ENCODE measurements around the gene OXT. TPM values are rescaled to one million over a fixed set of nuclear protein-coding genes. Genes with fewer than 3 reads are reported as not detected.
"Not testable (repeated sequence)": the region's sequence is repeated elsewhere in the genome, so short reads cannot be mapped to it uniquely, and the experiment has no call there.

The OXT gene
- total RNA-seq, 1 donor from 2014 or later, result not detected

DNA sequence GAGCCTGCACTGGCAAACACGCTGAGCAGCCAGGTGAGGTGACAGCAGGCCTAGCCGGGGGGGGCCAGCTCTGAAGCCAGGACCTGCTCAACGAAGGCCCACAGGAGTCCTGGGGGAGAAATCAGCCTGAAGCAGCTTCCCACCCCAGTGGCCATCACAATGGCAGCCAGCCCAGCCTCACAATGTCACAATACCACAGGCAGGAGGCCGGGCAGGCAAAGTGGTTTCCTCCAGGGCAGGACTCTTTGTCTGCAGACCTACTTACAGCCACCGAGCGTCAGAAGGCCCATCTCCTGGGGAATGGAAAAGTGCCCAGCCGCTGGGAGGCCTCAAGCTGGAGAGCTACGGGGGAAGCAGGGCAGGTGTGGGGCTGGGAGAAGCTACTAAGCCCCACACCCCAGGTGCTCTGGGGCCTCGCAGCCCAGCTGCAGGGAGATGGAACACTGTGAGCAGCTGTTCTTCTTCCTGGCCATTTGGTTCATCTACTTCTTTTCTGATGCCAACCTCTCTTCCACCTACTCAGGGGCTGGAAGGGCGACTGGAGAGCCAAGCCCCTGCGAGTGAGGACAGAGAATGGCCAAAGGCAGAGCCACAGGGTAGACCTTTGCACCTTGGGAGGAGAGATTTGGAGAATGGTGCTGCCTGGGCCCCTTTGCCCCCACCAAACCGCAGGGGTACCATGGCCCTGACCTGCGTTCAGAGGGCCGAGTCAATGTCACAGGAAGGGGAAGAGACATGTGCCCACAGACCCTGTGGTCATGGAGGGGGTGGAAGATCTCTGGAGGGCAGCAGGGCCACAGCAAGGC lies 35.4 kb downstream of the OXT start:
- FAIRE-seq, result no peak
- DNase-seq (ENCODE audit: low spot score in 2 of 2), result no peak

DNA sequence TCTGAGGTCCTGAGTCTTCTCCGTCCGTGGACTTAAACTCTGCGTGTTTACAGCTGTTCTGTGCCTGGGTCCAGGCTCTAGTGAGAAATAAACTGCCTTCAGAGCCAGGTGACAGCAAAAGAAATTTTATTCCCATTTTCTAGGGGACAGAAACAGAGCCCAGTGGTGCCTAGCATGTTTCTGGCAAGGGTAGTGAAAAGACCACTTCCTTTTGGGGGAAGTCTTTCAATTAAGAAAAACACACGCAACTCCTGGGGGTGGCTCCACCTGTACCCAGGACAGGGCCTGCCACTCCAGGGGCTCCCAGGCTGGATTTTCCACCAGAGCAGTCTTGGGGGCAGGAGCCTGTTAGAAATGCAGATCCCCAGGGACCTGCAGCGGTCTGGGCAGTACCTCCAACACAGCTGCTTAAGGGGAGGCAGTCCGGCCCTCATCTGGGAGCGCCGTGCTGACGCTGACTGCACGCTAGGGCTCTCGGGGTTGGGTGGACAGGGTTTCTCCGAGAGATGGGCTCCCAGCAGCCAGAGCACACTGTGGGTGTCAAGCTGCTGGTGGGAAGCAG lies 36.1 kb downstream of the OXT start:
- DNase-seq (ENCODE audit: low spot score in 2 of 2), result no peak
- no peak for FAIRE-seq

DNA sequence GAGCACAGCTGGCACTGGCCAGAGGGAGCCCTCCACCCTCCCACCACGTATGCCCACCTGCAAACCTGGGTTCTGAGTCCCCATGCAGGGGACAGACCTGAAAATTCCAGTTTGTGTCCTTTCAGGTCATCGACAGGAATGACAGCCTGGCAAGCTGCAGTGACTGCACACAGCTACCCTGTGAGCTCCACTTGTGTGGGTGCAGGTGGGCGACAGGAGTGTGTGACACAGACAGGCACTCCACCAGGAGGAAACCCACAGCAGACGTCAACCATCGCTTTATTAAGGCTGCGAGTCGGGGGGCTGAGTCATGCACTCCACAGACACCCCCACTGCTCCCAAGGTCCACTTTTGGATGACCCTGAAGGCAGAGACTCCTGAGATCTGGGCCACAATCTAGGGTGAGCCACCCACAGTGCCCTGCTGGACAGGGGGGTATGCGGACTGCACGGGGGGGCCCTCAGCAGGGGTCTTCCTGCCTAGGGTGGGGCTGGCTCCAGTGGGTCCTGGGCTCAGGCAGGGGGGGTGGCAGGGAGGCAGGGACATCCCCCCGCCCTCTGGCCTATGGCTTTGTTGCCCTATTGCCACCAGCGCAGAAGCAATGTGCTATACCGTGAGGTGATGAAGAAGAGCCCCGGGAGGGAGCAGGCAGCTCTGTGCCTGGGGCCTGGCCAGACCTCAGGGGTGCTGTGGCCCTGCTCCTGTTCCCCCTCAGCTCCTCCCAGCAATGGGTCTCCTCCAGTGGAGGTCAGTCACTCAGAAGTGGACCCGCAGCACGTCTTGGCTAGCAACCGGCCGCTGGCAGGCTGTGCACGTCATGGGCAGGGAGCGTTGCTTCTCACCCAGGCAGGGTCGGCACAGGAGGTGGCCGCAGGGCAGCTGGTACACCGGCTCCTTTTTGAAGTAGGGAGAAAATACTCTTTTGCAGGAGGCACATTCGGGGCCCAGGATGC lies 38.2 kb downstream of the OXT start:
- DNase-seq (ENCODE audit: low spot score in 2 of 2) (no peak), FAIRE-seq (no peak)

DNA sequence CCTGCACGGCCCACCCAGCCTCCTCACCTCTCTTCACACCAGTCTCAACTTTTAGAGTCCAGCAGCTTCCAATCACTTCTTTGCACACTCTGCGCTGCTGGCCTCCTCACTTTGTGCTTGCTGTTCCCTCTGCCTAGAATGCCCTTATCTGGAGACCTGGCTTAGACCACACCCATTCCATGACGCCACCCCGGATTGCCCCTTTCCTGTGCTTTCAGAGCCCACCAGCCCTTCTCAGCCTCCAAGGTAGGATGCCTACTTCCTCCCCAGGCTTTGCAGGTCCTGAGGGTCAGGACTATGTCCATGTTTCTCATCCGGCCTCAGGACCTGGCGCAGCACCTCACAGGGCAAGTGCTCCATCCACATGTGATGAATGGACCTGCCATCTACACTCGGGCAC lies 40.1 kb downstream of the OXT start:
- DNase-seq (ENCODE audit: low spot score in 2 of 2) (no peak), FAIRE-seq (no peak)

DNA sequence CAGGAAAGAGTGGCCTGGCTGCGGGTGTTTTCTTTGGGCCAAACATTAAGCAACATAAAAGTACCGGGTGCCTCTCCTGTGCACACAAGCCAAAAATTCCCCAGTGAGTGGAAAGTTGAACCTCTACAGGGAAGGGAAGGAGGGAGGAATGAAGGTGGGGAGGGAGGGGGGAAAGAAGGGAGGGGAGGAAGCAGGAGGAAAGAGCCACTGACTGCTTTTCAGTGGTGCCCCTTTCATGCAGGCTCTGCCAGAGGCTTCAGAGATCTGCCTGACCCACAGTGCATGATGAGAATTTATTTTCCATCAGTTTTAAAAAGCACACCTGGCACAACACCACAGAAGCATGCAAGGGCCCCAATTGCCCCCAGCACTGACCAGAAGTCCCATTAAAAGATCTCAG lies 40.6 kb downstream of the OXT start:
- no peak for FAIRE-seq
- no peak for DNase-seq (ENCODE audit: low spot score in 2 of 2)

DNA sequence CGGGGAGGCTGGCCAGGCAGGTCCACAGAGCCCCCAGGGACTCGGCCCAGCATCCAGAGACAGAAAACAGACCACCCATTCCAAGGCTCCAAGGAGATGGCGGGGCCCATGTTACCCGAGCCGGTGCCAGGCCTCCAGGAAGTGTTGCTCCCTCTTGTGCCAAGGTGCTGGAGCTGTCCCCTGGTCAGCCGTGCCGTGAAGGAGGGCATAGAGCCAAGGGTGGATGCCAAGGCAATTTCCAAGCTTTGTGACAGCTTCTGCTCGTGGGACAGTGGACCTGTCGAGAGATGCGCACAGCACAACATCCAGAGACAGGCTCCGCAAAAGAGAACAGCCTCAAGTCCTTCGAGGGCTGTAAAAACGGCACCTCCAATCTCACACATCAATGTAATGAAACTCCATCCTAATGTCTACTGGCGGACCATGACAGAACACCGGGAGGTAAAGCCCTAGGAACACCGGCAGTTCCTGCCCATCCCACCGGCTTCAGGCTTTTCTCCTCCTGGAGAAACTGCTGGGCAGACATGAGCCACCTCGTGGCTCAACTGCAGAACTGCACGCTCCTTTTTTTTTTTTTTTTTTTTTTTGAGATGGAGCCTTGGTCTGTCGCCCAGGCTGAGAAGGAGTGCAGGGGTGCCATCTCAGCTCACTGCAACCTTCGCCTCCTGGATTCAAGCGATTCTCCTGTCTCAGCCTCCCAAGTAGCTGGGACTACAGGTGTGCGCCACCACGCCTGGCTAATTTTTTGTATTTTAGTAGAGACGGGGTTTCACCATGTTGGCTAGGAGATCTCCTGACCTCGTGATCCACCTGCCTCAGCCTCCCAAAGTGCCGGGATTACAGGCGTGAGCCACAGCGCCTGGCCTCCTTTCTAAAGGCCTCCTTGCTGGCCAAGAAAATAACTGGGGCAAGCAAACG lies 44.0 kb downstream of the OXT start:
- DNase-seq (ENCODE audit: low spot score in 2 of 2), result peak; percentile 58 to 82
- FAIRE-seq, result no peak

DNA sequence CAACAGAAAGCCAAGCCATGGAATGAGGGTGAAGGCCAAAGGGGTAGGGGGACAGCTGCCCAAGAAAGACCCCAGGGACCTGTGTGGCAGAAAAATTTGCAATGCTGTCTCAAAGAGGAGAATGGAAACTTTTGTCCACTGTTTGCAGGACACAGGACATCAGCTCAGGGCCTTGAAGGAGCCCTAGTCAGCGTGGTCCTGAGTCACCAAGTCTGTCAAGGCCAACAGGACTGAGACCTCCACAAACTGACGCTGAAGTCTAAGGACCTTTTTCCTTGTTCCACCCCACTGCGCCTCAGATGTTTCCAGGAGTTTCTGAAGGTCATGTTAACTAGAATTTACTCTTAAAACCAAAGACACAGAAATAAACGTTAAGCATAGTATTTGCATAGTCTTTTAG lies 44.9 kb downstream of the OXT start:
- FAIRE-seq (no peak), DNase-seq (ENCODE audit: low spot score in 2 of 2) (no peak)

DNA sequence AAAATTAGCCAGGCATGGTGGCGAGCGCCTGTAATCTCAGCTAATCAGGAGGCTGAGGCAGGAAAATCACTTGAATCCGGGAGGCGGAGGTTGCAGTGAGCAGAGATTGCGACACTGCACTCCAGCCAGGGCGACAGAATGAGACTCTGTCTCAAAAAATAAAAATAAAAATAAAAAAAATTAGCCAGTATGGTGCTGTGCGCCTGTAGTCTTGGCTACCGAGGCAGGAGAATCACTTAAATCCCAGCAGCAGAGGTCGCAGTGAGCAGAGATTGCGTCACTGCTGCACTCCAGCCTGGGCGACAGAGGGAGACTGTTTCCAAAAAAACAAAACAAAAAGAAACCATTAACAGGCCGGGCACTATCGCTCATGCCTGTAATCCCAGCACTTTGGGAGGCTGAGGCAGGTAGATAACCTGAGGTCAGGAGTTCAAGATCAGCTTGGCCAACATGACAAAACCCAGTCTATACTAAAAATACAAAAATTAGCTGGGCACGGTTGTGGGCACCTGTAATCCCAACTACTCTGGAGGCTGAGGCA lies 46.5 kb downstream of the OXT start:
- not testable (repeated sequence) for FAIRE-seq; DNase-seq (ENCODE audit: low spot score in 2 of 2)

DNA sequence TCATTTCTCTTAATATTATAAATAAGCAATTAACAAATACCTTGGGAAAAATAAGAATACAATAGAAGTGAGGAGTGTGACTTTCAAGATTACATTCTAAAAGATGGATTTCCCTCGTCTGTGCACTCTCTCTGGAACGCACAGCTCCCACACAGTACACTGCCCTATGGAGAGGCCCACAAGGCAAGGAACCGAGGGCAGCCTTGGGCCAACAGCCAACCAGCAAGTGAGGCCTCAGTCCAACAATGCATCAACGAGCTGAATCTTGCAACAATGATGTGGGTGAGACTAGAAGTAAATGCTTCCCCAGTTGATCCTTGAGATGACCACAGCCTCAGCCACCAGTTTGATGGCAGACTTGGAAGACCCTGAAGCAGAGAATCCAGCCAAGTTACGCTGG lies 47.6 kb downstream of the OXT start:
- FAIRE-seq, result no peak
- no peak for DNase-seq (ENCODE audit: low spot score in 2 of 2)

DNA sequence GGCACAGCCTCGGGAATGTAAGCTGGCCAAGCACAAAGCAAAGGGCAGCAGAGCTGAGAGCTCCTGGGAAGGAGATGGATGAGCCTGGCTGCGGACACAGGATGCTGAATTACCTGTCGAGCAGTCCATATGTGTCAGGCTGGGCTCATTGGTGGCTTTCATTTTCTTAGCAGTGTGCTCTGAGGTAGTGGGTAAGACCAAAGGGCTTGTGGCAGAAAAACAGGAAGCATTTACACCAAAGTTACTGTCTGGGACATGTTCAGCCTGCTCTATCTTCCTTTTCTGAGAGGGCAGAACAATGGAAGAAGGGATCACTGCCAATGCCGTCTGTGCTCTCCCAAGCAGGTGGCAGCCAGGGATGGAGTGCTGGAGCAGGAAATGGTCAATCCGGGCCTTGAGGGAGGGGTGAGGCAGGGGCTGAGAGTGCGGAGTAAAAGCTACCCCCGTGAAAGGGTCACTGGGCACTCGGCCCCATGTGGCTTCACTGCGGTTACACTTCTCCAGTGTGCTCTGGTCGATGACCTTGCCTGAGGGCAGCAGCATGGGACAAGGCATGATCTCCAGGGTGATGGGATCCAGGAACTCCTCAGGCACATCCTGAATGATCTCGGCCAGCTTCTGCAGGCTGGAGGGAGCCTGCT lies 50.0 kb downstream of the OXT start:
- DNase-seq (ENCODE audit: low spot score in 2 of 2), result no peak
- FAIRE-seq, result no peak

Other genes with a start within 250 kb of the OXT start
- 17.9 TPM for gene PCED1A, start 231.0 kb upstream of the OXT start, total RNA-seq
- 63.2 TPM for gene VPS16, start 230.9 kb upstream of the OXT start, total RNA-seq
- 135 TPM for gene PTPRA, start 198.1 kb upstream of the OXT start, total RNA-seq
- not detected for gene GNRH2, start 28.0 kb upstream of the OXT start, total RNA-seq
- 36.3 TPM for gene MRPS26, start 25.6 kb upstream of the OXT start, total RNA-seq
- not detected for gene AVP, start 13.1 kb downstream of the OXT start, total RNA-seq
- gene FASTKD5, start 88.2 kb downstream of the OXT start, total RNA-seq, result 24.9 TPM
- gene UBOX5, start 88.2 kb downstream of the OXT start, total RNA-seq, result 2.0 TPM
- gene LZTS3, start 101.9 kb downstream of the OXT start, total RNA-seq, result 13.9 TPM
- 20.8 TPM for gene DDRGK1, start 133.1 kb downstream of the OXT start, total RNA-seq
- gene ITPA, start 137.9 kb downstream of the OXT start, total RNA-seq, result 47.3 TPM
- gene SLC4A11, start 167.6 kb downstream of the OXT start, total RNA-seq, result under 0.01 TPM